ENCODE measurements around the gene SYCP3.
"Not testable (repeated sequence)": the region's sequence is repeated elsewhere in the genome, so short reads cannot be mapped to it uniquely, and the experiment has no call there.

Gene SYCP3

GRCh38 chr12:101691503-101692096, 47.7 kb downstream of the SYCP3 start:
- ATAC-seq (no peak), DNase-seq (no peak)
- Mint-ChIP-seq H3K36me3 (ENCODE audit: low read depth) (no peaks in the 10 kb centered on the region), H3K4me3 (no peak overlapping the region), H3K27ac (no peak overlapping the region), H3K4me1 (peaks cover 4% of the 10 kb centered on the region), H3K9me3 (no peaks in the 10 kb centered on the region), H3K27me3 (no peaks in the 10 kb centered on the region)

- Mint-ChIP-seq H3K9me3 (no peaks in the 10 kb centered on the region), H3K4me3 (no peak overlapping the region), H3K27ac (no peak overlapping the region), H3K4me1 (no peaks in the 10 kb centered on the region), H3K27me3 (no peaks in the 10 kb centered on the region), H3K36me3 (ENCODE audit: low read depth) (no peaks in the 10 kb centered on the region)
- DNase-seq (no peak), ATAC-seq (no peak)
Measured at GRCh38 chr12:101690544-101691098, 48.6 kb downstream of the SYCP3 start.

GRCh38 chr12:101686176-101686575, 53.1 kb downstream of the SYCP3 start:
- DNase-seq, result no peak
- no peak for ATAC-seq
- Mint-ChIP-seq H3K27ac (no peak overlapping the region), H3K4me1 (no peaks in the 10 kb centered on the region), H3K36me3 (ENCODE audit: low read depth) (no peaks in the 10 kb centered on the region), H3K27me3 (peaks cover 5% of the 10 kb centered on the region), H3K9me3 (no peaks in the 10 kb centered on the region), H3K4me3 (no peak overlapping the region)

- Mint-ChIP-seq H3K4me1 (no peaks in the 10 kb centered on the region), H3K27ac (no peak overlapping the region), H3K27me3 (peaks cover 5% of the 10 kb centered on the region), H3K4me3 (no peak overlapping the region), H3K9me3 (no peaks in the 10 kb centered on the region), H3K36me3 (ENCODE audit: low read depth) (no peaks in the 10 kb centered on the region)
- ATAC-seq (no peak), DNase-seq (no peak)
Measured at GRCh38 chr12:101685092-101685491, 54.2 kb downstream of the SYCP3 start.

- H3K27me3 Mint-ChIP-seq; ATAC-seq; H3K9me3 Mint-ChIP-seq; H3K27ac Mint-ChIP-seq; H3K36me3 Mint-ChIP-seq (ENCODE audit: low read depth); H3K4me3 Mint-ChIP-seq; H3K4me1 Mint-ChIP-seq; DNase-seq: not testable (repeated sequence)
Measured at GRCh38 chr12:101681627-101682026, 57.6 kb downstream of the SYCP3 start.

- H3K4me3 Mint-ChIP-seq, result no peak overlapping the region
- no peaks in the 10 kb centered on the region for H3K4me1 Mint-ChIP-seq
- no peak for ATAC-seq
- no peaks in the 10 kb centered on the region for H3K36me3 Mint-ChIP-seq (ENCODE audit: low read depth)
- peaks cover 5% of the 10 kb centered on the region for H3K27me3 Mint-ChIP-seq
- no peaks in the 10 kb centered on the region for H3K9me3 Mint-ChIP-seq
- no peak overlapping the region for H3K27ac Mint-ChIP-seq
- no peak for DNase-seq
Measured at GRCh38 chr12:101680647-101681046, 58.6 kb downstream of the SYCP3 start.

- no peak for ATAC-seq
- Mint-ChIP-seq H3K27ac (no peak overlapping the region), H3K36me3 (ENCODE audit: low read depth) (no peaks in the 10 kb centered on the region), H3K4me3 (no peak overlapping the region), H3K4me1 (no peaks in the 10 kb centered on the region), H3K9me3 (no peaks in the 10 kb centered on the region), H3K27me3 (peaks cover 5% of the 10 kb centered on the region)
- DNase-seq, result no peak
Measured at GRCh38 chr12:101680240-101680639, 59.0 kb downstream of the SYCP3 start.

Data from activated naive CD8-positive, alpha-beta T cell treated with anti-CD3 and anti-CD28 coated beads, Interleukin-2, amount 50 U/mL, for 24 hours (primary cell).